Memory B cell (primary cell): Measurements from ENCODE around the gene CRYBG2.
"Not testable (repeated sequence)": the region's sequence is repeated elsewhere in the genome, so short reads cannot be mapped to it uniquely, and the experiment has no call there.

ENCODE experiments used
- ATAC-seq: fragments of 150-1000 bp; cut with Tn5 transposase; 2 replicates; pipeline ENCODE4 v1.10.0; 2021; ENCODE audit warnings: low read depth, mild to moderate bottlenecking, moderate library complexity
- DNase-seq, 2 donors: peaks; one replicate each; pipeline ENCODE4 v3.0.0; 2022; ENCODE audit warnings: low spot score in 2 of 2
- H3K27ac Mint-ChIP-seq: one replicate; pipeline ENCODE4 v1.8.0; 2022; ENCODE audit warnings: mild to moderate bottlenecking, moderate library complexity, mixed read lengths
- H3K27me3 Mint-ChIP-seq: one replicate; pipeline ENCODE4 v1.8.0; 2022; ENCODE audit warnings: mixed read lengths
- H3K36me3 Mint-ChIP-seq: one replicate; pipeline ENCODE4 v1.8.0; 2022; ENCODE audit warnings: mild to moderate bottlenecking, mixed read lengths
- H3K4me1 Mint-ChIP-seq: one replicate; pipeline ENCODE4 v1.8.0; 2022; ENCODE audit warnings: mixed read lengths
- H3K4me3 Mint-ChIP-seq: one replicate; pipeline ENCODE4 v1.8.0; 2022; ENCODE audit warnings: mild to moderate bottlenecking, moderate library complexity, mixed read lengths
- H3K9me3 Mint-ChIP-seq: one replicate; pipeline ENCODE4 v1.8.0; 2022; ENCODE audit warnings: mixed read lengths

CRYBG2 gene

DNA sequence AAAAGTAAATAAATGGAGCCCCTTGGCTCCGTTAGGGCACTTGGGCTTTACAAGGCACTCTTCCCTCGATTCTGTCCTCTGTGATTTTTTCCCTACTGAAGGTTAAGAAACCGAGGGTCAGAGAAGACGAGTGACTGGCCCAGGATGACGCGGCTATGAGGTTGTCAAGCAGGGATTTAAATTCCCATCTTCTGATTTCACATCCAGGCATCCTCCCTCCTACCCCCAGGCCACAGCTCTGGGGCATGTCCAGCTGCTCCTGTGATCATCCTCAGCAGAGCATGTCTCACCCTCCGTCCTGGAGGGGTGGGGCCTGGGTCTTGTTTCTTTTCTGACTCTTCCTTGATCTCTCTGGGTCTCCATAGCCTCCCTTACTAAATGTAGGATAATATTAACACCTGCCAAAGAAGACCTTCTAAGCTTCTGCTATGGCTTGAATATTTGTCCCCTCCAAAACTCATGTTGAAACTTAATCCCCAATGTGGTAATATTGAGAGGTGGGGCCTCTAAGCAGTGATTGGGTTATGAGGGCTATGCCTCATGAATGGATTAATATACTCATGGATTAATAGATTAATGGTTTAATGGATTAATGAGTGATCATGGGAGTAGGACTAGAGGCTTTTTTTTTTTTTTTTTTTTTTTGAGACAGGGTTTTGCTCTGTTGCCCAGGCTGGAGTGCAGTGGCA lies 4.6 kb downstream of the CRYBG2 start:
- Mint-ChIP-seq H3K27ac (no peak overlapping the region), H3K27me3 (peaks cover 4% of the 10 kb centered on the region), H3K36me3 (no peaks in the 10 kb centered on the region), H3K4me1 (no peaks in the 10 kb centered on the region), H3K9me3 (no peaks in the 10 kb centered on the region), H3K4me3 (no peak overlapping the region)
- DNase-seq: no peak
- ATAC-seq: no peak

DNA sequence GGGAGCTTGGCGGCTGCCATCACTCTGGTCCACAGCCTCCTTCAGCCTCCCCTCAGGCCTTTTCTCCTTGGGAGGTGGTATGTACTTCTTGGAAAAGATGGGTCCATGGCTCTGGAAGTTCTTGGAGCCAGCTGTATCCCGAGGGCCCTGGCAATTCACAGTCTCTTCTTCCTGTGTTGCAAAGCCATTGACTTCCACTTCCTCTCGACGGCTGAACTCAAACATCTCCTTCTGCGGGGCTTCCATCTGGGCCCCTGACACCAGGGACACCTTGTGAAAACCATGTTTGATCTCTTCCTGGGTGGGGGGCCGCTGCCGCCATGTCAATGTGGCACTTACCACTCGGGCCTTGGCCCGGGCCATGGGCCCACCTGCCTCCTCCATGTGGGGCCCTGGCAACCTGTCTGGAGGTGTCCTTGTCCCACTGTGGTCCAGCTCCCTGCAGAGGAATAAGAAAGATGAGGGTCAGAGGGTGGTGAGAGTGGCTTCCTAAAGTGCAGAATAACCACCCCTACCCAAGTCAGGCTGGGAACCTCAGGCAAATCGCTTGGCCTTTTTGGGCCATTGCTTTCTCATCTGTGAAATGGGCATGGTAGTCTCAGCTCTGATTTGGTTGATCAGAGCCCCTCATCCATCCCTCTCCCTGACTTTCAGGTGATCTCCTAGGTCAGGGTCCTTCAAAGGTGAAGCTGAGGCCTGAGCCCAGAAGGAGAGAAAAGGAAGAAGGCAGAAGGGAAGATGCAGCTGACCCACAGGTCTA lies 7.5 kb downstream of the CRYBG2 start:
- DNase-seq (no peak), ATAC-seq (no peak)
- peak overlapping the region; percentile 48 for H3K27ac Mint-ChIP-seq
- H3K36me3 Mint-ChIP-seq: no peaks in the 10 kb centered on the region
- H3K4me1 Mint-ChIP-seq: no peaks in the 10 kb centered on the region
- H3K4me3 Mint-ChIP-seq: no peak overlapping the region
- no peaks in the 10 kb centered on the region for H3K9me3 Mint-ChIP-seq
- H3K27me3 Mint-ChIP-seq: peaks cover 1% of the 10 kb centered on the region

DNA sequence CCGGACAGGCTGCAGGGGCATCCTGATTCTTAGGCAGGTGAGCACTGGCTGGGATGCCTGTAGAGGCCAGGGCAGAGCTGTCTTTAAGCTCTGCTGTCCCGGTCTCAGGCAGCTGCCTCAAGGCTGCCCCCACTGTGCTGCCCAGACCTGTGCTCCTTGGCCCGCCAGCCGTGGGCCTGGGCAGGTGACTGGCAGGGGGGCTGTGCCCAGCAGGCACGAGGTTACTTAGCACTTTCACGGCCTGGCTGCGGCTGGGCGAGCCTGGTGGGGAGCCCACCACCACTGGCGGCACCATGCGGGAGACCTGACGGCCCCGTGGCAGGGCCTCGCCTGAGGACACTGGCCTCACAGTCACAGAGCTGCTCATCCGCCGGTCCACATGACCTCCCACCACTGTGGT lies 8.2 kb downstream of the CRYBG2 start:
- Mint-ChIP-seq H3K9me3 (no peaks in the 10 kb centered on the region), H3K36me3 (no peaks in the 10 kb centered on the region), H3K27ac (no peak overlapping the region), H3K27me3 (peaks cover 1% of the 10 kb centered on the region), H3K4me3 (no peak overlapping the region), H3K4me1 (no peaks in the 10 kb centered on the region)
- ATAC-seq: no peak
- no peak for DNase-seq

DNA sequence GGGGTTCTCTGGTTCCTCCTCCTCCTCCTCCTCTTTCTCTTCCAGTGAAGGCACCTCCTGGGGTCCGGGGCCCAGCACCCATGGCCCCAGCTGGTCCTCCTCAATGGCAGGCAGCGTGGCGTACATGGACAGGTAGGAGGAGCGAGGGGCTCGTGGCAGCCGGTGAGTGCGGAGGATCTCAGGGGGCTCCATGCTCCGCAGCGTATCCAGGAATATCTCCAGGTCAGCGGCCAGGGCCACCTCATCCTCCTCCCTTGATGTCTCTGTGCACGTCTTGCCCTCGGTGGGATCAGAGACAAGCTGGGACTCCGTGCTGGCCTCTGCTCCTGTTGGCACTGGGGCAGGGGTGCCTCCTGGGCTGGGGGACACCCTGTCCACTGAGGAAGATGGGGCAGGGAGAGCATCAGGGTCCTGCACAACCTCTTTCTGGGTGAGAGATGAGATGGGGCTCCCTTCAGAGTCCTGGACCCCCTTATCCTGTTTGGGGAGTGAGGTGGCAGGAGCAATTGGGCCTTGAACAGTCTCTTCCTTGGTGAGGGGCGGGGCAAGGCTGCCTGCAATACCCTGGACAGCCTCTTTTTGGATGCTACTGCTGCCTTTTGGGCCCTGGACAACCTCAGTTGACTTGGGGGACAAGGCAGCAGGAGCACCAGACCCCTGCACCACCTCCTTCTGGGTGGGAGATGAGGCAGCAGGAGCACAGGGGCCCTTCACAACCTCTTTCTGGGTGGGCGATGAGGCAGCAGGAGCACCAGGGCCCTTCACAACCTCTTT lies 9.6 kb downstream of the CRYBG2 start:
- Mint-ChIP-seq H3K36me3 (no peaks in the 10 kb centered on the region), H3K27ac (no peak overlapping the region), H3K4me1 (no peaks in the 10 kb centered on the region), H3K9me3 (no peaks in the 10 kb centered on the region), H3K4me3 (no peak overlapping the region), H3K27me3 (peaks cover 1% of the 10 kb centered on the region)
- no peak for ATAC-seq
- DNase-seq: no peak

DNA sequence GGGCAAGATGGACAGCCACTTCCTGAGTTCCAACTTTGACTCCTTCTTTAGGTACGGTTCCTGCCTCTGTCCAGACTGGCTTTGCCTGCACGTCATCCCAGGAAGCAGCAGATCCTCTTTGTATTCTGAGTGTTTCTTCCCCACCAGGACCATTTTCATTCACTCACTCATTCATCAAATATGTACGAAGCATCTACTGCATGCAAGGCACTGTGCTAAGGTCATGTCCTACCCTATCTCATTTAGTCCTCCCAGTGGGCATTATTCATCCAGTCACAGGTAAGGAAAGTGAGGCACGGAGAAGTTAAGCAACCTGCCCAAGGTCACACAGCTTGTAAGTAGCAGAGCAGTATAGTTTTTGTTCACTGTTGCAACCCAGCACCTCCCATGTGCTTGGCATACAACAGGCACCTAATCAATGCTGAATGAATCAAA lies 13.9 kb downstream of the CRYBG2 start:
- no peak overlapping the region for H3K27ac Mint-ChIP-seq
- no peaks in the 10 kb centered on the region for H3K36me3 Mint-ChIP-seq
- peaks cover 1% of the 10 kb centered on the region for H3K27me3 Mint-ChIP-seq
- H3K9me3 Mint-ChIP-seq: no peaks in the 10 kb centered on the region
- no peak for DNase-seq
- no peak for ATAC-seq
- H3K4me3 Mint-ChIP-seq: no peak overlapping the region
- peaks cover 6% of the 10 kb centered on the region for H3K4me1 Mint-ChIP-seq

DNA sequence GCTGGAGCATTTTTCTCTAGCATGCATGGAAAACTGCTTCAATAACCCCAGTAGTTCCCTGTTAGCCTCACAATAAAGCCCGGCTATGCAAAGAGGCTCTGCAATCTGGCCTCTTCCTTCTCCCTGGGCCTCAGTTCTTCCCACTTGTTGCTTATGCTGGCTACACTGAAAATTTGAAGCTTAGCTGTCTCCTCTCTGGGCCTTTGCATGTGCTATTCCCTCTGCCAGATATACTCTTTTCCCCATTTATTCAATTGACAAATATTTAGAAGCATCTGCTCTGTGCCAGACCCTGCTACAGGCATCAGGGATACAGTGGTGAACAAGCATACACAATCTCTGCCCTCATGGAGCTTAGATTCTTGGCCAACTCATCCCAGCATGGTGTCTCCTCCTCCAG lies 15.3 kb downstream of the CRYBG2 start:
- ATAC-seq: no peak
- Mint-ChIP-seq H3K4me1 (peaks cover 6% of the 10 kb centered on the region), H3K27ac (no peak overlapping the region), H3K4me3 (no peak overlapping the region), H3K9me3 (no peaks in the 10 kb centered on the region), H3K36me3 (no peaks in the 10 kb centered on the region), H3K27me3 (peaks cover 1% of the 10 kb centered on the region)
- DNase-seq: no peak

DNA sequence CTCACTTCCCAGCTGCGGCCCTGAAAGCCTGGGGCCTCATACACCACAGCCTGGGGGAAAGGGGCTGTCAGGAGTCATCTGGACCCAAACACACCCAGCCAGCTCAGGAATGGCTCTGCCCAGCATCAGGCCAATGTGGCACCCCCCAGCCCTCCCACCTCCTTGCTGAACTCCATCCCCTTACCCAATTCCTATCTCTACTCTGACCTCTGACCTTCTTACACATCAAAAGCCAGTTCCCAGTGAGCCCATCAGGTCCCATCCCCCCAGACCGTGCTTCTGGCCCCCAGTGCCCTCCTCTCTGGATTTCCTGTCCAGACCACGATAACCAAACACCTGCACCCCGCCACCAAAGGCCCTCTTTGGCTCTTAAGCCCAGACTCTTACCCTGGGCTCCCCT lies 16.3 kb downstream of the CRYBG2 start:
- H3K9me3 Mint-ChIP-seq: no peaks in the 10 kb centered on the region
- no peak overlapping the region for H3K27ac Mint-ChIP-seq
- peak overlapping the region; percentile 49 for H3K4me3 Mint-ChIP-seq
- no peaks in the 10 kb centered on the region for H3K36me3 Mint-ChIP-seq
- H3K4me1 Mint-ChIP-seq: peaks cover 6% of the 10 kb centered on the region
- no peak for DNase-seq
- no peaks in the 10 kb centered on the region for H3K27me3 Mint-ChIP-seq
- ATAC-seq: no peak

DNA sequence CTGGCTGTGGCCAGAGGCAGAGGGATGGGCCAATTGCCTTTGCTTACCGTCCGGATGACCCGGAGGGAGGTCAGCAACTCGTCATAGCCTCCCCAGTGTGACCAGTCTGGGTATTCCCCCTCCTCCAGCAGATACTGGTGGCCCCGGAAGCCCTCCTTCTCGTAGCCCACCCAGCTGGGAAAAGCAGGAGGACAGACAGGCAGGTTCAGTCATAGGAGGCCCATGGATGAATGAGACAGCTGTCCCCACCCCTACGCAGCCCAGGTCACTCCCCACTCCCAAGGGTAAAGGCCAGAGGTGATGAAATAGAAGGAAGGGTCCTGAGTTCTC lies 16.8 kb downstream of the CRYBG2 start:
- H3K27me3 Mint-ChIP-seq: no peaks in the 10 kb centered on the region
- no peaks in the 10 kb centered on the region for H3K9me3 Mint-ChIP-seq
- H3K4me3 Mint-ChIP-seq: peak overlapping the region; percentile 95
- H3K36me3 Mint-ChIP-seq: no peaks in the 10 kb centered on the region
- peaks cover 6% of the 10 kb centered on the region for H3K4me1 Mint-ChIP-seq
- H3K27ac Mint-ChIP-seq: no peak overlapping the region
- DNase-seq (no peak), ATAC-seq (no peak)

DNA sequence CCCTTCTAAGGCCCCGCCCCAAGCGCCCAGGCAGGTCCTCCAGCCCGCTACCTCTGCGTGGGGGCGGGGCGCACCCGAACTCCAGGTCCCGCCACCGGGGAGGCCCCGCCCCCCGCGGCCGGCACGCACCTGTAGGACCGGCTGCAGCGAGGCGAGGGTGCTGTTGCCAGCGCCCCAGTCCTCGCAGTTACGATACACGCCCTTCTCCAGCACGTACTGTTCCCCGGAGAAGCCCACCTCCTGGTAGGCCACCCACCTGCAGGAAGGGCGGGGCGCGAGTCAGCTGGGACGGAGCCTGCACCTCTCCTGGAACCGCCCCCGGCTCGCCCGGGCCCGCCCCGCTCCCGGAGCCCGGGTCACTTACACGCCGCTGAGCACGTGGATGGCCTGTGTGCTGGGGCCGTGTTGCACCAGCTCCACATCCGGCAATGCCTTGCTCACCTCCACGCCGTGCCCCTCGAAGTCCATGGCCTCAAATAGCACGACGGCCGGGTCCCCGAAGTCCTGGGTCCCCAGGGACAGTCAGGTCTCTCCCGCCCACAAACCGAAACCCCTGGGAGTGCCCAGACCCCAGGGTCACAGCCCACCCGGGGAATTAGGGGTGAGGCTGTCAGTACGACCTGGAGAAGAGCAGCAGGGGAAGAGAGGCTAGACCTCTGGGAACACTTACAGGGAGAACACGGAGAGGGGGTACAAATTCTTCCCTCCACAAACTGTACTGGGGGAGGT lies 17.3 kb downstream of the CRYBG2 start:
- DNase-seq: peak; percentile 75 to 76
- peaks cover 6% of the 10 kb centered on the region for H3K4me1 Mint-ChIP-seq
- H3K27me3 Mint-ChIP-seq: no peaks in the 10 kb centered on the region
- H3K36me3 Mint-ChIP-seq: no peaks in the 10 kb centered on the region
- no peak overlapping the region for H3K27ac Mint-ChIP-seq
- H3K9me3 Mint-ChIP-seq: no peaks in the 10 kb centered on the region
- ATAC-seq: peak; percentile 90
- H3K4me3 Mint-ChIP-seq: peak overlapping the region; percentile 95

DNA sequence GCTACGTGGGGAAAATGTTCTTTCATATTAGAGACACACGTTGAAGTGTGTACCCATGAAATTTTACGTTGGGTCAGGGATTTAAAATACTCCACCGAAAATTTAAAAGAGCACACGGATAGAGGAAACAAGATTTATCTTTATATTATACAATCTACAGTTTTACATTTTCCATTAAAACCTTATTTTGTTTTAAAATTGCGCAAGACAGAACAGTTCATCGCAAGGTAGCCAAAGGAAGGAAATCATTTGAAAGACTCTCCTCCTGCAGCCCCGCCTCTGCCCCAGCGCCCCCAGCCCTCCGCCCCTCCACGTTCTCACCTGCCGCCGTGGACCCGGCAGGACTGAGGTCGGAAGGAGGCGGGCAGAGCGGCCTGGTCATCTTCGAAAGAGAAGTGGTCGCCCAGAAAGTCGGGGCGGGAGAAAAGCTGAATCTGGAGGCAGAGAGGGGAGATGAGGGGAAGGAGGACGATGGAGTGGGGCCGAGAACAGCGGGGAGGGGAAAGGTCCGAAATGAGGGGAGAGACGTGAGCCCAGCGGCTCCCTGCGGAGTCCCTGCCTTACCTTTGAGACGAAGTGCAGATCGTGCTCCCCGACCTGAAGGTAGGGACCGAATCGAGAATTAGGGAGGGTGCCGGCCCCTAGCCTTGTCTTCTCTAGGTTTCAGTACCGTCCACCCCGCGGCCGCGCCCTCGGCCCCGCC lies 18.0 kb downstream of the CRYBG2 start:
- DNase-seq (peak in 1 of 2 donors; percentile 37), ATAC-seq (peak; percentile 1)
- H3K27me3 Mint-ChIP-seq: no peaks in the 10 kb centered on the region
- no peaks in the 10 kb centered on the region for H3K36me3 Mint-ChIP-seq
- H3K4me3 Mint-ChIP-seq: peak overlapping the region; percentile 95
- peak overlapping the region; percentile 55 for H3K27ac Mint-ChIP-seq
- peaks cover 6% of the 10 kb centered on the region for H3K4me1 Mint-ChIP-seq
- no peaks in the 10 kb centered on the region for H3K9me3 Mint-ChIP-seq

DNA sequence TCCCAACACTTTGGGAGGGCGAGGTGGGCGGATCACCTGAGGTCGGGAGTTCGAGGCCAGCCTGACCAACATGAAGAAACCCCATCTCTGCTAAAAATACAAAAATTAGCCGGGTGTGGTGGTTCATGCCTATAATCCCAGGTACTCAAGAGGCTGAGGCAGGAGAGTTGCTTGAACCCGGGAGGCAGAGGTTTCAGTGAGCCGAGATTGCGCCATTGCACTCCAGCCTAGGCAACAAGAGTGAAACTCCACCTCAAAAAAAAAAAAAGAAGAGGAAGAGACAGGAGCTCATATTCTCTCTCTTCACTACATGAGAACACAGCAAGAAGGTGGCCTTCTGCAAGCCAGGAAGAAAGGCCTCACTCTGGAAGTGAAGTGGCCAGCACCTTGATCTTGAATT lies 20.6 kb downstream of the CRYBG2 start:
- not testable (repeated sequence) for H3K27me3 Mint-ChIP-seq, DNase-seq, H3K27ac Mint-ChIP-seq, H3K4me3 Mint-ChIP-seq, ATAC-seq, H3K9me3 Mint-ChIP-seq, H3K36me3 Mint-ChIP-seq, H3K4me1 Mint-ChIP-seq

DNA sequence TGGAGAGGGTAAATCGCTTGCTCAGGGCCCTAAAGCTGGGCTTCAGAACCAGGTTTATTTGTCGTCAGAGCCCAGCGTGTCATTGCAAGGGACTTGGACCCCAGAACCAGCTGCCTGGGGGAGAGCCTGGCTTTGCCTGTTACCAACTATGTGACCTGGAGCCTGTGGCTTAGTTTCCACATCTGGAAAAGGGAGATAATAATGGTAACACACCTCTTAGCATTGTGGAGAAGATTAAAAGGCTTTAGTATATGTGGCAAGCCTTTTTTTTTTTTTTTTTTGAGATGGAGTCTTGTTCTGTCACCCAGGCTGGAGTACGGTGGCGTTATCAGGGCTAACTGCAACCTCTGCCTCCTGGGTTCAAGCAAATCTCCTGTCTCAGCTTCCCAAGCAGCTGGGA lies 23.7 kb downstream of the CRYBG2 start:
- Mint-ChIP-seq H3K27me3 (no peaks in the 10 kb centered on the region), H3K36me3 (peaks cover 2% of the 10 kb centered on the region), H3K27ac (no peak overlapping the region)

DNA sequence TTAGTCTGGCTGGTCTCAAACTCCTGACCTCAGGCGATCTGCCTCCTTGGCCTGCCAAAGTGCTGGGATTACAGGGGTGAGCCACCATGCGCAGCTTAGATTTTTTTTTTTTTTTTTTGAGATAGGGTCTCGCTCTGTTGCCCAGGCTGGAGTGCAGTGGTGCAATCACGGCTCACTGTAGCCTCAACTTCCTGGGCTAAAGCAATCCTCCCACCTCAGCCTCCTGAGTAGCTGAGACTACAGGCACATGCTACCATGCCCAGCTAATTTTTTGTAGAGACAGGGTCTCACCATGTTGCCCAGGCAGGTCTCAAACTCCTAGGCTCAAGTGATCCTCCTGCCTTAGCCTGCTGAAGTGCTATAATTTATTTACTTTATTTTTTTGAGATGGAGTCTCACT lies 24.6 kb downstream of the CRYBG2 start:
- H3K36me3 Mint-ChIP-seq, ATAC-seq, H3K4me1 Mint-ChIP-seq, H3K4me3 Mint-ChIP-seq, H3K9me3 Mint-ChIP-seq, H3K27me3 Mint-ChIP-seq, DNase-seq, H3K27ac Mint-ChIP-seq: not testable (repeated sequence)

More for the DNA sequence above, 23.7 kb downstream of the CRYBG2 start:
- ATAC-seq: no peak
- no peaks in the 10 kb centered on the region for H3K4me1 Mint-ChIP-seq
- no peak overlapping the region for H3K4me3 Mint-ChIP-seq
- H3K9me3 Mint-ChIP-seq: no peaks in the 10 kb centered on the region
- DNase-seq: no peak
